Nephron (organoid): ENCODE results near the gene C15orf62.
A peak's percentile ranks its signal among the peaks of the same experiment; 100 is the strongest.

Experiments
- H3K27ac Mint-ChIP-seq, 3 experiments: 2 replicates each; pipeline ENCODE4 v1.8.0; 2020; ENCODE audit warnings: mixed read lengths in 3 of 3, mild to moderate bottlenecking in 2 of 3, moderate library complexity in 1 of 3
- H3K27me3 Mint-ChIP-seq: 2 replicates; pipeline ENCODE4 v1.8.0; 2021; ENCODE audit warnings: low read depth, mild to moderate bottlenecking, moderate library complexity, mixed read lengths
- H3K36me3 Mint-ChIP-seq: 2 replicates; pipeline ENCODE4 v1.8.0; 2020; ENCODE audit warnings: low read depth, mixed read lengths
- H3K4me1 Mint-ChIP-seq: 2 replicates; pipeline ENCODE4 v1.8.0; 2020; ENCODE audit warnings: mixed read lengths
- H3K4me3 Mint-ChIP-seq, 3 experiments: 2 replicates each; pipeline ENCODE4 v1.8.0; 2020; ENCODE audit warnings: mild to moderate bottlenecking in 3 of 3, mixed read lengths in 3 of 3, moderate library complexity in 2 of 3
- H3K9me3 Mint-ChIP-seq: 2 replicates; pipeline ENCODE4 v1.8.0; 2020; ENCODE audit warnings: mixed read lengths
- CTCF ChIP-seq, 3 experiments: fragments of 200-600 bp; sonication (generic); IDR thresholded peaks; one replicate each; pipeline ENCODE4 v1.5.0; 2021; ENCODE audit warnings: antibody characterized with exemption in 3 of 3; ENCODE audit not compliant: unreplicated experiment in 3 of 3

Gene C15orf62

DNA sequence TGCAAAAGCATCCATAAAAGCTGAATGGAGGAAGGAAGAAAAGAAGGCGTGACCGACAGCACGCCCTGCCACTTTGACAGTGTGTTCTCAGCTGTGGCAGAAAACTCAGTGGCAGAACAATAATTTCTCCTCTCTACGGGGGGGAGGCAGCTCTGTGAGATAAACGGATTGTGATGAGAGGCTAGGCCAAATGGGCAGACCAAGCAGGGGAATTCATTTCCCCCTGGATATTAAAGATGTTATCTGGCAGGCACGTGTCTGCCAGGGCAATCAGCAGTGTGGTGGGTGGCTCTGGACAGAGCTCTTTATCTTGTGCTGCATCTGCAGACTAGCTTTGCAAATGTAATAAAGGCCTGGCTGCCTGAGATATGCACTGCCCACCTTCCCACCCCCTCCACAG, 12.8 kb upstream of the C15orf62 start:
- Mint-ChIP-seq H3K4me3 (peak overlapping the region; percentile 61 to 80 (median 78)), H3K36me3 (peaks cover 8% of the 10 kb centered on the region), H3K9me3 (no peaks in the 10 kb centered on the region), H3K27me3 (no peaks in the 10 kb centered on the region), H3K27ac (peak overlapping the region; percentile 85 to 100 (median 89)), H3K4me1 (peaks cover 32% of the 10 kb centered on the region)
- TF ChIP-seq CTCF (IDR thresholded peaks at IDR 0.05; ENCODE audit: unreplicated experiment in 3 of 3): no peak

DNA sequence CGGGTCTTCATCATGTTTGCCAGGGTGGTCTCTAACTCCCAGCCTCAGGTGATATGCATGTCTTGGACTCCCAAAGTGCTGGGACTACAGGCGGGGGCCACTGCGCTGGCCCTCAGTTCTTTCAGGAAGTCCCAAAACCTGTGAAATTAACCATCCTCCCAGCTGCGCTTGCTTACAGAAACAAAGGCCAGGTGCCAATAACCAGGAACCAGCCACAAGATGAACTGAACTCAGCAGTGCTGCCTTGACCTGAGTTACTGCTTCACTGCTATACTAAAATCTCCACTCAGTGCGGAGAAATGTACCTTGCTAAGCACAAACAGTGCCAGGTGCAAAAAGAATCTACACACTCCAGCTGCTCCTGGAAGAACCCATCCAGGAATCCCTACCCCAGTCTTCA, 9.8 kb upstream of the C15orf62 start:
- no peak for TF ChIP-seq CTCF (IDR thresholded peaks at IDR 0.05; ENCODE audit: unreplicated experiment in 3 of 3)
- peaks cover 5% of the 10 kb centered on the region for H3K27me3 Mint-ChIP-seq

GRCh38 chr15:40762919-40763800, 6.6 kb upstream of the C15orf62 start:
- Mint-ChIP-seq H3K9me3 (no peaks in the 10 kb centered on the region), H3K36me3 (no peaks in the 10 kb centered on the region), H3K4me3 (peak overlapping the region; percentile 86 to 88 (median 88)), H3K27me3 (peaks cover 5% of the 10 kb centered on the region), H3K4me1 (peaks cover 25% of the 10 kb centered on the region), H3K27ac (peak overlapping the region; percentile 77 to 97 (median 94))
- no peak for TF ChIP-seq CTCF (IDR thresholded peaks at IDR 0.05; ENCODE audit: unreplicated experiment in 3 of 3)

More for the DNA sequence above, 9.8 kb upstream of the C15orf62 start:
- Mint-ChIP-seq H3K36me3 (no peaks in the 10 kb centered on the region), H3K4me1 (peaks cover 30% of the 10 kb centered on the region), H3K9me3 (no peaks in the 10 kb centered on the region), H3K4me3 (peak overlapping the region in 1 of 3 experiments; percentile 33), H3K27ac (peak overlapping the region; percentile 15 to 78 (median 23))

GRCh38 chr15:40763801-40764628, 5.8 kb upstream of the C15orf62 start, which contains the start of gene GCHFR:
GCHFR (plus strand) TSS chr15:40764068; CDS start chr15:40764181, 113 bp downstream.
- H3K9me3 Mint-ChIP-seq: no peaks in the 10 kb centered on the region
- H3K27me3 Mint-ChIP-seq: peaks cover 5% of the 10 kb centered on the region
- H3K27ac Mint-ChIP-seq: peak within 1 kb of the TSS; percentile 91 to 97 (median 94)
- H3K4me1 Mint-ChIP-seq: peaks cover 25% of the 10 kb centered on the region
- H3K36me3 Mint-ChIP-seq: no peaks in the 10 kb centered on the region
- peak; percentile 47 to 55 (median 54) for TF ChIP-seq CTCF (IDR thresholded peaks at IDR 0.05; ENCODE audit: unreplicated experiment in 3 of 3)
- peak within 1 kb of the TSS; percentile 86 to 88 (median 88) for H3K4me3 Mint-ChIP-seq

DNA sequence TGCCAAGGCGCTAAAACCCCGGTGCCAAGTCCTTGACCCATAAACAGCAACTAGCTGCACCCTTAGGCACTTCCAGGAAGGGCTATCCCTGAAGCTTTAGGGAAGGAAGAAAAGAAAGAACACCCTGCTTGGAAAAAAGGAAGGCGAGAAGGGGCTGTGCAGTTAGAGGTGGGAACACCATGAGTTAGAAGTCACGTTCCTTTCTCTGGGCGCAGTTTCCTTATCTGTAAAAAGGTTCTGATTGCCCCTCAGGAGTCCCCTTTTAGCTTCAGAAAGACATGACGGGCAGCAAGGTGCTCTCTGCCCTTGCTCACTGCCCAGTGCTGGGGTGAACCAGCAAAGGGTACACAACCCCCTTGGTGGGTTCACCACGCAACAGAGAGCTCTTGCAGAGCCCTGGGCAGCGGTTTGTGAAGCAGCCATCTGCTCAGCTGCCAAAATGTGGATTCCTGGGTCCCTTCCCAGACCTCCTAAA, 5.1 kb upstream of the C15orf62 start:
- H3K9me3 Mint-ChIP-seq: no peaks in the 10 kb centered on the region
- peaks cover 5% of the 10 kb centered on the region for H3K27me3 Mint-ChIP-seq
- H3K27ac Mint-ChIP-seq: peak overlapping the region; percentile 91 to 97 (median 93)
- peaks cover 29% of the 10 kb centered on the region for H3K4me1 Mint-ChIP-seq
- no peak for TF ChIP-seq CTCF (IDR thresholded peaks at IDR 0.05; ENCODE audit: unreplicated experiment in 3 of 3)
- no peaks in the 10 kb centered on the region for H3K36me3 Mint-ChIP-seq
- peak overlapping the region; percentile 86 to 88 (median 88) for H3K4me3 Mint-ChIP-seq
